Neural cell (in vitro differentiated cells): Measurements from ENCODE around the gene DNAH10. TPM values are rescaled to one million over a fixed set of nuclear protein-coding genes. Genes with fewer than 3 reads are reported as not detected.

ENCODE experiments used
- H2AFZ ChIP-seq: fragments of 200-600, 300-800 bp; sonication (generic), shearing (Covaris generic); 2 replicates; pipeline ENCODE4 v1.6.0; 2014; ENCODE audit warnings: low read depth, mild to moderate bottlenecking, antibody characterized with exemption, low read length, moderate library complexity
- H3F3A ChIP-seq: fragments of 200-600 bp; shearing (Covaris generic); 2 replicates; pipeline ENCODE4 v1.6.1; 2016; ENCODE audit warnings: mild to moderate bottlenecking, moderate library complexity, mixed read lengths, antibody characterized with exemption, low read length; ENCODE audit not compliant: insufficient read depth, poor library complexity, severe bottlenecking
- H3K27ac ChIP-seq: fragments of 200-600, 300-800 bp; sonication (generic), shearing (Covaris generic); 2 replicates; pipeline ENCODE4 v1.5.1; 2014; ENCODE audit warnings: mild to moderate bottlenecking, low read length, moderate library complexity
- H3K27me3 ChIP-seq: fragments of 300-800, 200-600 bp; sonication (generic), shearing (Covaris generic); 2 replicates; pipeline ENCODE4 v1.6.0; 2014; ENCODE audit warnings: mild to moderate bottlenecking, low read depth, low read length, moderate library complexity; ENCODE audit not compliant: insufficient read depth
- H3K36me3 ChIP-seq: fragments of 300-800, 200-600 bp; sonication (generic), shearing (Covaris generic); 2 replicates; pipeline ENCODE4 v1.5.1; 2014; ENCODE audit warnings: mild to moderate bottlenecking, antibody characterized with exemption, low read length, moderate library complexity; ENCODE audit not compliant: insufficient read depth
- H3K4me2 ChIP-seq: fragments of 300-800, 200-600 bp; sonication (generic), shearing (Covaris generic); 2 replicates; pipeline ENCODE4 v1.6.0; 2014; ENCODE audit warnings: mild to moderate bottlenecking, low read length
- H3K4me3 ChIP-seq: fragments of 300-800, 200-600 bp; sonication (generic), shearing (Covaris generic); 2 replicates; pipeline ENCODE4 v1.5.1; 2014; ENCODE audit warnings: mild to moderate bottlenecking, low read length, moderate library complexity
- H3K79me2 ChIP-seq: fragments of 200-600 bp; shearing (Covaris generic); replicated peaks from 2 replicates; pipeline ENCODE4 v1.6.0; 2014; ENCODE audit warnings: mild to moderate bottlenecking, low read length, moderate library complexity; ENCODE audit not compliant: insufficient read depth
- H3K9ac ChIP-seq: fragments of 300-800, 200-600 bp; sonication (generic), shearing (Covaris generic); 2 replicates; pipeline ENCODE4 v1.6.1; 2016; ENCODE audit warnings: mild to moderate bottlenecking, low read length, mixed read lengths
- H3K9me2 ChIP-seq: fragments of 200-600 bp; shearing (Covaris generic); 2 replicates; pipeline ENCODE4 v1.6.1; 2016; ENCODE audit warnings: mild to moderate bottlenecking, low read length, mixed read lengths; ENCODE audit not compliant: insufficient read depth
- H3K9me3 ChIP-seq: fragments of 200-600, 300-800 bp; sonication (generic), shearing (Covaris generic); 2 replicates; pipeline ENCODE4 v1.6.1; 2016; ENCODE audit warnings: mild to moderate bottlenecking, mixed run types, low read length, moderate library complexity, mixed read lengths
- H4K20me1 ChIP-seq: fragments of 200-600 bp; shearing (Covaris generic); 2 replicates; pipeline ENCODE4 v1.6.1; 2016; ENCODE audit warnings: mild to moderate bottlenecking, mixed run types; ENCODE audit not compliant: insufficient read depth
- EP300 ChIP-seq: fragments of 450-650 bp; conservative IDR thresholded peaks from 2 replicates; pipeline ENCODE4 v1.6.1; 2014; ENCODE audit warnings: antibody characterized with exemption, mild to moderate bottlenecking, moderate library complexity; ENCODE audit not compliant: poor library complexity, severe bottlenecking
- EZH2 ChIP-seq: fragments of 200-600, 300-800 bp; shearing (Covaris generic), sonication (generic); IDR thresholded peaks from 2 replicates; pipeline ENCODE4 v1.6.1; 2014; ENCODE audit warnings: antibody characterized with exemption, low read length, borderline replicate concordance, mild to moderate bottlenecking; ENCODE audit not compliant: insufficient read depth, poor library complexity, severe bottlenecking
- MXI1 ChIP-seq: fragments of 450-650 bp; conservative IDR thresholded peaks from 2 replicates; pipeline ENCODE4 v1.6.1; 2014; ENCODE audit warnings: antibody characterized with exemption, mild to moderate bottlenecking; ENCODE audit not compliant: poor library complexity, severe bottlenecking
- POLR2AphosphoS5 ChIP-seq: IDR thresholded peaks from 2 replicates; pipeline ENCODE4 v1.6.1; 2012
- RAD21 ChIP-seq: fragments of 450-650 bp; conservative IDR thresholded peaks from 2 replicates; pipeline ENCODE4 v1.6.1; 2014; ENCODE audit warnings: antibody characterized with exemption, mild to moderate bottlenecking, moderate library complexity
- SMC3 ChIP-seq: fragments of 450-650 bp; conservative IDR thresholded peaks from 2 replicates; pipeline ENCODE4 v1.6.1; 2014; ENCODE audit warnings: antibody characterized with exemption, mild to moderate bottlenecking, moderate library complexity; ENCODE audit not compliant: poor library complexity
- TAF1 ChIP-seq: IDR thresholded peaks from 2 replicates; pipeline ENCODE4 v1.6.1; 2012; ENCODE audit warnings: low read depth
- polyA plus RNA-seq: library from polyadenylated mRNA; depleted of rRNA; stranded (reverse); fragments of >200 nt; gene quantifications from 2 replicates; pipeline ENCODE4 v1.2.3, GENCODE V29; 2014
- TF ChIP-seq, protein P1 (sequence below): IDR thresholded peaks from 2 replicates; pipeline ENCODE4 v1.6.1; 2012; ENCODE audit warnings: borderline replicate concordance
- TF ChIP-seq, protein P2 (sequence below): fragments of 450-650 bp; IDR thresholded peaks from 2 replicates; pipeline ENCODE4 v1.5.1; 2014; ENCODE audit warnings: antibody characterized with exemption, mild to moderate bottlenecking, moderate library complexity; ENCODE audit not compliant: poor library complexity, severe bottlenecking

DNAH10 gene
- polyA plus RNA-seq, 1 donor from 2014 or later, result 1.9 TPM

DNA sequence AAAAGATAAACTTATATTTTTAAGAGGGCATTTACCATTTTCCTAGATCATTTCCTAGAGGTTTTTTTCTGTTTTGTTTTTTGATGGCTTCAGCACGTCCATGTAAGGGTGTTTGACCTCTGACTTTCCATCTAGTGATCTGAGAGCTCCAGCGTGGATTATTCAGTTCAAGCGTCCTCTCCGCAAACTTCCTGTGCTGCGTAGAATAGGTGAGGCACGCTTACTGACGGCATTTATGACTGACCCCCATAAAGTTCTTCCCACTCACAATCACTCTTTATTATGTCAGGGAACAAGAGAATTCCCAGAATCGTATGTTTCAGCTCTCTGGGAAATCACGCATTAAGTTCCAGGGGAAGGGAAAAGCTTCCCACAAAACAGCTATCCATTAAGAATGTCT lies 194.1 kb downstream of the DNAH10 start:
- Histone ChIP-seq H3K79me2 (peaks cover 11% of the 10 kb centered on the region), H3K9ac (no peak overlapping the region), H3K27me3 (no peaks in the 10 kb centered on the region), H4K20me1 (no peaks in the 10 kb centered on the region), H3K9me3 (no peaks in the 10 kb centered on the region), H3F3A (peaks cover 3% of the 10 kb centered on the region), H3K4me2 (no peak overlapping the region), H3K36me3 (no peaks in the 10 kb centered on the region), H2AFZ (no peak overlapping the region), H3K4me3 (no peak overlapping the region), H3K9me2 (no peaks in the 10 kb centered on the region), H3K27ac (no peak overlapping the region)
- TF ChIP-seq, protein P1, sequence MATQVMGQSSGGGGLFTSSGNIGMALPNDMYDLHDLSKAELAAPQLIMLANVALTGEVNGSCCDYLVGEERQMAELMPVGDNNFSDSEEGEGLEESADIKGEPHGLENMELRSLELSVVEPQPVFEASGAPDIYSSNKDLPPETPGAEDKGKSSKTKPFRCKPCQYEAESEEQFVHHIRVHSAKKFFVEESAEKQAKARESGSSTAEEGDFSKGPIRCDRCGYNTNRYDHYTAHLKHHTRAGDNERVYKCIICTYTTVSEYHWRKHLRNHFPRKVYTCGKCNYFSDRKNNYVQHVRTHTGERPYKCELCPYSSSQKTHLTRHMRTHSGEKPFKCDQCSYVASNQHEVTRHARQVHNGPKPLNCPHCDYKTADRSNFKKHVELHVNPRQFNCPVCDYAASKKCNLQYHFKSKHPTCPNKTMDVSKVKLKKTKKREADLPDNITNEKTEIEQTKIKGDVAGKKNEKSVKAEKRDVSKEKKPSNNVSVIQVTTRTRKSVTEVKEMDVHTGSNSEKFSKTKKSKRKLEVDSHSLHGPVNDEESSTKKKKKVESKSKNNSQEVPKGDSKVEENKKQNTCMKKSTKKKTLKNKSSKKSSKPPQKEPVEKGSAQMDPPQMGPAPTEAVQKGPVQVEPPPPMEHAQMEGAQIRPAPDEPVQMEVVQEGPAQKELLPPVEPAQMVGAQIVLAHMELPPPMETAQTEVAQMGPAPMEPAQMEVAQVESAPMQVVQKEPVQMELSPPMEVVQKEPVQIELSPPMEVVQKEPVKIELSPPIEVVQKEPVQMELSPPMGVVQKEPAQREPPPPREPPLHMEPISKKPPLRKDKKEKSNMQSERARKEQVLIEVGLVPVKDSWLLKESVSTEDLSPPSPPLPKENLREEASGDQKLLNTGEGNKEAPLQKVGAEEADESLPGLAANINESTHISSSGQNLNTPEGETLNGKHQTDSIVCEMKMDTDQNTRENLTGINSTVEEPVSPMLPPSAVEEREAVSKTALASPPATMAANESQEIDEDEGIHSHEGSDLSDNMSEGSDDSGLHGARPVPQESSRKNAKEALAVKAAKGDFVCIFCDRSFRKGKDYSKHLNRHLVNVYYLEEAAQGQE, result no peak
- TF ChIP-seq EZH2, result no peak
- TF ChIP-seq RAD21, result no peak
- TF ChIP-seq EP300, result no peak
- TF ChIP-seq, protein P2, sequence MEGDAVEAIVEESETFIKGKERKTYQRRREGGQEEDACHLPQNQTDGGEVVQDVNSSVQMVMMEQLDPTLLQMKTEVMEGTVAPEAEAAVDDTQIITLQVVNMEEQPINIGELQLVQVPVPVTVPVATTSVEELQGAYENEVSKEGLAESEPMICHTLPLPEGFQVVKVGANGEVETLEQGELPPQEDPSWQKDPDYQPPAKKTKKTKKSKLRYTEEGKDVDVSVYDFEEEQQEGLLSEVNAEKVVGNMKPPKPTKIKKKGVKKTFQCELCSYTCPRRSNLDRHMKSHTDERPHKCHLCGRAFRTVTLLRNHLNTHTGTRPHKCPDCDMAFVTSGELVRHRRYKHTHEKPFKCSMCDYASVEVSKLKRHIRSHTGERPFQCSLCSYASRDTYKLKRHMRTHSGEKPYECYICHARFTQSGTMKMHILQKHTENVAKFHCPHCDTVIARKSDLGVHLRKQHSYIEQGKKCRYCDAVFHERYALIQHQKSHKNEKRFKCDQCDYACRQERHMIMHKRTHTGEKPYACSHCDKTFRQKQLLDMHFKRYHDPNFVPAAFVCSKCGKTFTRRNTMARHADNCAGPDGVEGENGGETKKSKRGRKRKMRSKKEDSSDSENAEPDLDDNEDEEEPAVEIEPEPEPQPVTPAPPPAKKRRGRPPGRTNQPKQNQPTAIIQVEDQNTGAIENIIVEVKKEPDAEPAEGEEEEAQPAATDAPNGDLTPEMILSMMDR, result no peak
- TF ChIP-seq MXI1, result no peak
- no peak for TF ChIP-seq TAF1
- TF ChIP-seq SMC3, result no peak
- TF ChIP-seq POLR2AphosphoS5, result no peak

DNA sequence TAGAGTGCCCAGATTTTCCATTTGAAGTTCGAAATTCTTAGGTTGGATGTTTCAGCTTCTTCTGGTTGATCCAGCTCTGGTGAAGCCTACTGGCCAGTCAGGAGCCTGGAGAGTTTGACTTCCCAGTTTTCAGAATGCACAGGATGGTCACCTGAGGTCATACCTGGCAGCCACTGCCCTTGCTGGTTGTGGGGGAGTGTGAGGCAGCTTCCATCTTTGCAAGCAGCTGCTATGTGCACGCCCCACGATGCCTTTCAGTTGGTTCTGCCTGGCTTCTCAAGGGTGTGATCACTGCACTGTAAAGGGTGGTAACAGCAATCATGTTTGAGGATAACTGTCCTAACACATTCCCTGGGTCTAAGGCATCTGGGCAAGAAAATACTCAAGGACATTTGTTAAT lies 195.1 kb downstream of the DNAH10 start:
- no peak overlapping the region for H3K27ac ChIP-seq
- peaks cover 9% of the 10 kb centered on the region for H3K79me2 ChIP-seq
- H3K9me2 ChIP-seq, result no peaks in the 10 kb centered on the region
- no peak overlapping the region for H2AFZ ChIP-seq
- no peaks in the 10 kb centered on the region for H3K36me3 ChIP-seq
- H3F3A ChIP-seq, result peaks cover 3% of the 10 kb centered on the region
- H3K4me2 ChIP-seq, result no peak overlapping the region
- H4K20me1 ChIP-seq, result no peaks in the 10 kb centered on the region
- no peak overlapping the region for H3K4me3 ChIP-seq
- no peaks in the 10 kb centered on the region for H3K9me3 ChIP-seq
- TF ChIP-seq RAD21 (no peak), EZH2 (no peak), POLR2AphosphoS5 (no peak), MXI1 (no peak)
- TF ChIP-seq, protein P2, result no peak
- H3K27me3 ChIP-seq, result no peaks in the 10 kb centered on the region
- H3K9ac ChIP-seq, result no peak overlapping the region
